Measurements from ENCODE around the gene CABLES2.

CABLES2 gene

GRCh38 chr20:62344782-62345181, 62.3 kb downstream of the CABLES2 start:
- no peak for DNase-seq

GRCh38 chr20:62344092-62344491, 63.0 kb downstream of the CABLES2 start:
- DNase-seq = no peak

- DNase-seq = no peak
These were observed 64.2 kb downstream of the CABLES2 start for GRCh38 chr20:62342910-62343309.

- no peak for DNase-seq
These were observed 67.4 kb downstream of the CABLES2 start for GRCh38 chr20:62339647-62340062.
